GM21786 (cell line): ENCODE results near the gene ARMCX1.
"Not testable (repeated sequence)": the region's sequence is repeated elsewhere in the genome, so short reads cannot be mapped to it uniquely, and the experiment has no call there.

Experiments used
- ATAC-seq: cut with Tn5 transposase; IDR thresholded peaks from one replicate; pipeline ENCODE4 v1.9.1; 2021; ENCODE audit not compliant: unreplicated experiment

The ARMCX1 gene

DNA sequence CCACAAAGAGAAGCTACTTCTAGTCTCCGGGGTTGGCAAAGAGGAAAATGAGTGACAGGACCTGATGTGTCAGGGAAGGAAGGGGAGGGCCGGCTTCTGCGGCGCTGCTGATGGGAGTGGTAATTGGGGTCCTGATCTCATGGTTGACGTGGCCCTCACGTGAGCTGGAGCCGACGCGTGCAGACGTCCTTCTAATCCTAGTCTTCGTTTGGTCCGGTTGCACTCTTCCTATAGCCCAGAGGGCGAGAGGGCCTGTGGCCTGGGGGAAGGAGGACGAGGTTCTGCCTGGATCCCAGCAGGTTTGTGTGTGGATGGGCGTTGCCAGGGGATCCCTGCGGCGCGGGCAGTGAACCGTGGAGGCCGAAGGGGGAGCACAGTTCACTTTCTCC, at the start of gene ARMCX1:
ARMCX1 (plus strand) TSS at position 186 of the 389 bp plus-strand sequence. CDS start 2,384 bp downstream, outside the sequence.
- no peak for ATAC-seq

- not testable (repeated sequence) for ATAC-seq
These were observed 47.4 kb upstream of the ARMCX1 start for GRCh38 chrX:101502929-101503328.

DNA sequence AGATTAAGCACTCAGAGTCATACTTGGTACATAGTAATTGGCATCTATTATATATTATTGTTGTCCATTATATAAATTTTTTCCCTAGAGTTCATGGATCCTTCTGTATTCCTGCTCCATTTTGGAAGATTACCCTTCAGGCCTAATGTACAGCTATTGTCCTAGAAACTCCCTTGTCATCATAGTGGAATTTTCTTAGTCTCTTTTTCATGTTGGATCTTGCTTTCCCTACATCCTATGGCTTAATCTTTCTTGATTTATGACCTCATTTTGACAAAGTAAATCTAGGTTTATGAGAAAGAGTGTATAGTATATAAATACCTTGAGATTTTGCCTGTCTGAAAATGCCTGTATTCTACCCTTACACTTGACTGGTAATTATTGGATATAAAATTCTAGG, 43.0 kb upstream of the ARMCX1 start:
- no peak for ATAC-seq

DNA sequence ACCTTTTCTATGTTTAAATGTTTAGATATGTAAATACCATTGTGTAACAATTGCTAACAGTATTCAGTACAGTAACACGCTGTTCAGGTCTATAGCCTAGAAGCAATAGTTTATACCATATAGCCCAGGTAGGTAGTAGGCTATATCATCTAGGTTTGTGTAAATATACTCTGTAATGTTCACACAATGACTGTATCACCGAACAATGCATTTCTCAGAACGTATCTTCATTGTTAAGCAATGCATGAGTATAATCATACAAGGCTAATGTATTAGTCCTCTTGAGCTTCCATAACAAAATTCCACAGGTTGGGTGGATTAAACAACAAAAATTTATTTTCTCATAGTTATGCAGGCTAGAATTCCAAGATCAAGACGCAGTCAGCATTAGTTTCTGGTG, 42.4 kb upstream of the ARMCX1 start:
- ATAC-seq, result no peak

DNA sequence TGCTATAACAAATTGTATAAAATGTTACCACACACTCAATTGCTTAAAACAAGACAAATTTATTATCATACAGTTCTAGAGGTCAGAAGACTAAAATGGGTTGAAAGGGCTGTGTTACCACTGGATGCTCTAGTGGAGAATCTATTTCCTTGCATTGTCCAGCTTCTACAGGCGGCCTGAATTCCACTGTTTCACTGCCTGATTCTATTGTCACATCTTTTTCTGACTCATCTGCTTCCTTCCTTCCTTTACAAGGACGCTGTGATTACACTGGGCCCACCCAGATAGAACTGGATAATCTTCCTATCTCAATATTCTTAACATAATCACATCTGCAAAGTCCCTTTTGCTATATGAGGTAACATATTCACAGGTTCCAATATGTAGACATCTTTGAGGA, 19.4 kb upstream of the ARMCX1 start:
- ATAC-seq, result no peak

GRCh38 chrX:101539116-101539515, 11.2 kb upstream of the ARMCX1 start:
- ATAC-seq, result no peak

- ATAC-seq, result no peak
These were observed 518 bp downstream of the ARMCX1 start for GRCh38 chrX:101550751-101551379.

DNA sequence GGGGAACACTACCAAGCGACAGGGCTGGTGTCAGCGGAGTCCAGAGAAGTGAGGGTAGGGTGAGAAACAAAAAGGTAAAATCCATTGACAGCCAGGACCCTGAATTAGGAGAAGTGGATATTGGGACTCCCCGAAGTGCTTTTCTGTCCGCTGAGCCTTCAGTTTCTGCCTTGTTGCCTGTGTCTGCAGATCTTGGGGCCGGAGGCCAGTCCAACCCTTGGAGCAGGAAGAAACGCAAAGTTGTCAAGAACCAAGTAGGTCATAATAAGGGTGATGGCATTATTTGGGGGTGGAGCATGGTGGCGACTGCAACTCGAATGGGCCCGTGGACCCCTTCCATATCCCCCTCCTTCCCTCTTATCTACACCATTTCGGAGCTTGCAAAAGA, 1.0 kb downstream of the ARMCX1 start:
- ATAC-seq, result no peak

- ATAC-seq, result no peak
These were observed 2.4 kb downstream of the ARMCX1 start for GRCh38 chrX:101552714-101553113.

DNA sequence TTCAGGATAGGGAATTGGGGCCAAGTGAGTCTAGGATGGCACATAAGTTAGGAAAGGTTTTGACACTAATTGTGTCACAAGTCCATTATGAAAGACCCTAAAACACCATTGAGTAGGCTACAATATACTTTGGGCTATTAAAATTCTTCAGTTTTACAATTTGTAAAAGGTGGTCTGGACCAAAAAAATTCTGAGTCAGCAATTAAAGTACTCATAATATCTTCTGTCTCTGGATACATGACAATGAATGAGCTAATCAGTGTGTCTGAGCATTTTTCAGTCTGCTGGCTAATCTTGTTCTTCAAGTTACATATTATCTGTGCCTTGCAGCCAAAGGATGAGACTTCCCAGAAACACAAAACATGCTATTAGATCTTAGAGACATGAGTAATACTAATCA, 14.3 kb downstream of the ARMCX1 start:
- ATAC-seq, result no peak

- peak; percentile 99 for ATAC-seq
These were observed 45.5 kb downstream of the ARMCX1 start for GRCh38 chrX:101595739-101596419.

- ATAC-seq, result not testable (repeated sequence)
These were observed 49.2 kb downstream of the ARMCX1 start for GRCh38 chrX:101599592-101599991.

- no peak for ATAC-seq
These were observed 51.7 kb downstream of the ARMCX1 start for GRCh38 chrX:101602077-101602476.
